ENCODE results near the gene MMP14. TPM values are rescaled to one million over a fixed set of nuclear protein-coding genes. Genes with fewer than 3 reads are reported as not detected.

Gene MMP14
- total and polyA plus RNA-seq, 9 of the 15 experiments (the other 6 are each of a cell fraction or from before 2014, with no cell fraction given), result 0.36 to 5.8 (median 1.3) TPM; not detected in 2

GRCh38 chr14:22824711-22825359, 11.6 kb upstream of the MMP14 start (continued):
- TF ChIP-seq E2F6 (IDR thresholded peaks at IDR 0.05; ENCODE audit: borderline replicate concordance in 1 of 2, extremely low read depth in 1 of 2, insufficient read depth in 1 of 2, insufficient read length in 1 of 2, low read depth in 1 of 2, low read length in 1 of 2, poor library complexity in 1 of 2, severe bottlenecking in 1 of 2) (no peak), ZNF140 (CRISPR knock-in tag; IDR thresholded peaks at IDR 0.05) (no peak), NFYB (IDR thresholded peaks at IDR 0.05; ENCODE audit: extremely low read depth, insufficient read length) (no peak), TFAP4 (CRISPR knock-in tag; IDR thresholded peaks at IDR 0.05; ENCODE audit: borderline replicate concordance) (0 out of 2 replicates have a peak, but pooled peaks have one; percentile 27), ZNF584 (CRISPR knock-in tag; IDR thresholded peaks at IDR 0.05; ENCODE audit: low read depth) (0 out of 2 replicates have a peak, but pooled peaks have one; percentile 27), TRIM28 (IDR thresholded peaks at IDR 0.05) (no peak), ILF3 (IDR thresholded peaks at IDR 0.05; ENCODE audit: borderline replicate concordance) (no peak), CBX1 (IDR thresholded peaks at IDR 0.05; ENCODE audit: low read depth) (no peak), SIN3A (IDR thresholded peaks at IDR 0.05; ENCODE audit: borderline replicate concordance in 2 of 2, control insufficient read depth in 1 of 2, low read depth in 2 of 2, low read length in 2 of 2) (no peak), SIN3B (IDR thresholded peaks at IDR 0.05; ENCODE audit: low read depth) (no peak), ARID2 (IDR thresholded peaks at IDR 0.05) (no peak), GATAD2A (IDR thresholded peaks at IDR 0.05) (no peak), ZBTB49 (CRISPR knock-in tag; IDR thresholded peaks at IDR 0.05; ENCODE audit: borderline replicate concordance) (no peak), ZNF75A (CRISPR knock-in tag; IDR thresholded peaks at IDR 0.05) (no peak), CHD2 (IDR thresholded peaks at IDR 0.05; ENCODE audit: low read depth, low read length) (no peak), GTF3C2 (IDR thresholded peaks at IDR 0.05; ENCODE audit: borderline replicate concordance, extremely low read depth, insufficient read length) (no peak), CBX2 (IDR thresholded peaks at IDR 0.05; ENCODE audit: insufficient read depth, low read length, poor library complexity, severe bottlenecking) (no peak)

All from K562 (cell line).